Posterior cingulate gyrus (tissue), 11 donors: ENCODE results near the gene SH3PXD2A.
"Not testable (repeated sequence)": the region's sequence is repeated elsewhere in the genome, so short reads cannot be mapped to it uniquely, and the experiment has no call there.

Experiments
- DNase-seq, 10 donors: peaks; one replicate each; pipeline versions ENCODE4 v3.0.0 to v3.0.0-alpha.2; 2020 to 2021; ENCODE audit warnings: mixed read lengths in 3 of 10
- intact Hi-C: fragments of 100-400 bp; cut with DNase I; formaldehyde crosslinking; loops from one replicate; pipeline ENCODE4 v1.15.1; 2023

Gene SH3PXD2A

GRCh38 chr10:103663802-103664201 lies 191.6 kb downstream of the SH3PXD2A start:
- DNase-seq = peak; percentile 70 to 97 (median 82)
- intact Hi-C loops = no loop called here

GRCh38 chr10:103663236-103663635 lies 192.1 kb downstream of the SH3PXD2A start:
- DNase-seq = peak in 1 of 10 donors; percentile 10
- intact Hi-C loops = no loop called here

DNA sequence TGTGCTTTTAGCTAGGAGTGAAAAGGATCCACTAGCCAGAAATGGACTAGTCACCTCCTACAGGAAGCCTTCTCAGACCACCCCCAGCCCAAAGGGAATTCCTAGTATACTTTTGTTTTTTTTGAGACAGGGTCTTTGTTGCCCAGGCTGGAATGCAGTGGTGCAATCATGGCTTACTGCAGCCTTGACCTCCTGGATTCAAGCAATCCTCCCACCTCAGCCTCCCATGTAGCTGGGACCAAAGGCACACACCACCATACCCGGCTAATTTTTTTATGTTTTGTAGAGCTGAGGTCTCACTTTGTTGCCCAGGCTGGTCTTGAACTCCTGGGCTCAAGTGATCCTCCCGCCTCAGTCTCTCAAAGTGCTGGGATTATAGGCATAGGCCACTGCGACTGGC lies 192.7 kb downstream of the SH3PXD2A start:
- intact Hi-C loops = not testable (repeated sequence)
- peak in 1 of 10 donors; percentile 17 for DNase-seq

- intact Hi-C loops = no loop called here
- peak in 4 of 10 donors; percentile 26 to 88 (median 54) for DNase-seq
These were observed 194.0 kb downstream of the SH3PXD2A start for GRCh38 chr10:103661198-103661950.

GRCh38 chr10:103660364-103661197 lies 194.8 kb downstream of the SH3PXD2A start:
- intact Hi-C loops = no loop called here
- peak in 6 of 10 donors; percentile 25 to 90 (median 69) for DNase-seq

DNA sequence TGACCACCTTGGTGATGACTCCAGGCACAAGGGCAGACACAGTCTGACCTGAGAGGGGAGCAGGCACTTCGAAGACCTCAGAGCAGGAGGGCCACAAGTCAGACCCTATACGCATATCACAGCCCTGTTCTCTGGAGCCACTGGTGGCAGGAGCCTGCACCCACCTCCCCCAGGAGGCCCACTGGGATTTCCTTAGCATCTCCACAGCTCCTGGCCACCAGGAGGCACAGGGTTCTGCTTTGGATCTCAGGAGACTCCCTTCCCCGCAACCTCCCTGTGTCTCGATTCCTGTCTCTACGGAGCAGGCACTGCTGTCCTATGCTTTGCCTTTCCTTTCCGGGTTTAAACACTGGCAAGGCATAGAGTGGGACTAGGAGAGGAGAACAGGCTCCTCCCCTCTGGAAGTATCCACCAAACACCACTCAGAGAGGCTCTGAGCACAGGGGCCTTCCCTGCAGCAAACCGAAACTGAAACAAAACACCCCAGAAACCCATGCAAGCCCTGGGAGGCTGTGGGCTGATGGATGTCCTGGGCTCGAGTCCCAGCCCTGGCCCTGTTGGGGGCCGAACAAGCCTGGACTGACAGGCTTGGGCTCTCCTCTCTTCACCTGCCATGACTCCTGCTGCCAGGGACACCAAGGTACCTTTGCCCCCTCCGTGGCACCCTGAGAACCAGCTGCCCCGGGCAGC lies 195.6 kb downstream of the SH3PXD2A start:
- intact Hi-C loops = no loop called here
- DNase-seq = peak in 7 of 10 donors; percentile 45 to 94 (median 61)

GRCh38 chr10:103658049-103658577 lies 197.3 kb downstream of the SH3PXD2A start:
- peak in 1 of 10 donors; percentile 39 for DNase-seq
- intact Hi-C loops = no loop called here

DNA sequence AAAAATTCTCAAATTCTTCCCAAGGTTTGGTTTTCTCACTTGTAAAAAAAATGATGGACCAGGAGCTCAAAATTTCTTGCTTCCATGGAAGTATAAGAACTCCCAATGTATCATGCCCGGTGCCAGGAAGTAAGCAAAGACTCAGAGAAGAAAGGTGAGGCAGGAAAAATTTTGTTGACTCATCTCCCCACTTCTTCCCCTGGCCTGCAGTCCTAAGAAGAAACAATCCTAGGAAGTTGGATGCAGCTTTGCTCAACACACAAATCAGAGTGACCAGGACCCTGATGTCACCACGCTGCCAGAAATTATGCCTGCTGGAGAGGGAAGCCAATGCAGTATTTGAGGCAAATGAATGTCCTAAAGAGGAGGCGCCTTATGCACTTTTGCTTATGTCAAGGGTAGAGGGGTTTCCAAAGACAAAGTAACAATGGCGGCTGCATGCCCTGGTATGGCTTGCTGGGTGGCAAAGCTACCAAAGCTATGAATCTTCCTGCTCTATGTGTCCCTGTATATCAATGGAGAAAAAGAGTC lies 198.2 kb downstream of the SH3PXD2A start:
- intact Hi-C loops = no loop called here
- DNase-seq = peak in 1 of 10 donors; percentile 8

DNA sequence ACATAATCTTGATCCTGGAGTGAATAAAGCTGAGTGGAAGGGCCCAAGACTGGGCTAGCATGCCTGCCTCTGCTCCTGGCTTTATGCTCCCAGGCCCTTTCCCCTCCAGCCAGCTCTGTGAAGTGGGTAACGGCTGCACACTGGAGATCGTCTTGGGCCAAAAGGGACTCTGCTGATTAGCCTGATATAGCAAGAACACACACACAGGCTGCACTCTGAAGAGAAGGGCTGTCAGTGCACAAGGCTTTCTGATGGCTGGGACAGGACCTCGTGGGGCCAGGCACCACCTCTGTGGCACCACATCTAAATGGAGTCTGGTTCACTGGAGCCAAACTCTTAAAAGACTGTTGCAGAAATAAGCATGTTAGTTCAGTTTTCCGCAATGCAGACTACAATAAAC lies 200.5 kb downstream of the SH3PXD2A start:
- intact Hi-C loops = no loop called here
- peak in 3 of 10 donors; percentile 31 to 44 (median 41) for DNase-seq

GRCh38 chr10:103653581-103654037 lies 201.8 kb downstream of the SH3PXD2A start:
- peak in 3 of 10 donors; percentile 52 to 75 (median 62) for DNase-seq
- intact Hi-C loops = no loop called here

- peak in 2 of 10 donors; percentile 66 to 75 for DNase-seq
- intact Hi-C loops = no loop called here
These were observed 202.6 kb downstream of the SH3PXD2A start for GRCh38 chr10:103652599-103653281.

- intact Hi-C loops = no loop called here
- peak in 2 of 10 donors; percentile 67 to 82 for DNase-seq
These were observed 203.4 kb downstream of the SH3PXD2A start for GRCh38 chr10:103651783-103652476.

DNA sequence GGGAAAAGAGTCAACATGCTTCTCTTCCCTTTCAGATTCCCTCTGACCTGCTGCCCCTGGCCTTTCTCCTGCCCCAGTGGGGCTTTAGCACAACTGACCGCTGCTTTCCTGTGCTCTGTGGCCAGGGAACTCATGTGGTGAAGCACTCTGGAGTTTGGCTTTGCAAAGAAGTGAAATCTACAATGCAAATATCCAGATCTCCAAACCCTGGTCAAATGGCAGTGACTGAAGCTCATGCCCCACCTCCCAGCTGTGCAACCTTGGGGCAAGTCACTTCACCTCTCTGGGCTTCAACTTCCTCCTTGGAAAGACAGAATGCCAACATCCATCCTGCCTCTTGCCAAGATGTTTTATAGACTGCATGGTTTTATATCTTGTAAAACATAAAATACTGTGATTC lies 204.0 kb downstream of the SH3PXD2A start:
- DNase-seq = peak in 1 of 10 donors; percentile 26
- intact Hi-C loops = no loop called here

DNA sequence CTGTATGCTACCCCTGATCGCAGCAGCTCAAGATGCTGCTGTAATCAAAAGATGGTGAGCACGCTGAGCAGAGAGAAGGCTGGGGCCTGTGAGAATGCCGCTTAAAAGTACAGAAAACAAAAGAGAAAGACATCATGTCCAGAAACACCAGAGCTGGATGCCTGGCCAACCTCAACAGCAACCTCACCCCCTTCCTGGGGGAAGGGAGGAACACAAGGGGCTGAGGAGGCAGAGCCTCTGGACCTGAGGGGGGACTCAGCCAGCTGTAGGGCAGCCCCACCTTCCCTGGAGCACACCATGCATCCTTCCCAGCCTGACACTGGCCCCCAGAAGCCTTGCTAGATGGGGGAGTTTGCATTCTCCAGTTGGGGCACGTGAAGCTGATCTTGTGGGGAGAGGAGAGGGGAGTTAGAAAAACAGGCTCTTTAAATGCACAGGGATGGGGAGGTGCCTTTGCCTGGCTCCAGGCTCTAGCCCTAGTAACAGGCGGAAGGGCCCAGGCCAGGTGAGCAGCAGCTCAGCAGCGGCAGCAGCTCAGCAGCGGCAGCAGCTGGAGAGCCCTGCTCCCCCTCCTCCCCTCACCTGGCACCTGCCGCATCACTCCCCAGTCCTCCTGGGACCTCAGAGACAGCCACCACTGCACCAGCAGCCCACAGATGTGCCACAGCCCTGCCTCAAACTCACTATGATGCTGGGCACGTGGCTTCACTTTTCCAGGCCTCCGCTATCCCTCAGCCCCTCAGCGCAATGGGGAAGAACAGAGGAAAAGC lies 205.5 kb downstream of the SH3PXD2A start:
- peak in 1 of 10 donors; percentile 52 for DNase-seq
- intact Hi-C loops = no loop called here

- peak in 2 of 10 donors; percentile 21 to 54 for DNase-seq
- intact Hi-C loops = no loop called here
These were observed 206.5 kb downstream of the SH3PXD2A start for GRCh38 chr10:103648636-103649532.

- peak in 1 of 10 donors; percentile 70 for DNase-seq
- intact Hi-C loops = no loop called here
These were observed 207.1 kb downstream of the SH3PXD2A start for GRCh38 chr10:103648251-103648635.

DNA sequence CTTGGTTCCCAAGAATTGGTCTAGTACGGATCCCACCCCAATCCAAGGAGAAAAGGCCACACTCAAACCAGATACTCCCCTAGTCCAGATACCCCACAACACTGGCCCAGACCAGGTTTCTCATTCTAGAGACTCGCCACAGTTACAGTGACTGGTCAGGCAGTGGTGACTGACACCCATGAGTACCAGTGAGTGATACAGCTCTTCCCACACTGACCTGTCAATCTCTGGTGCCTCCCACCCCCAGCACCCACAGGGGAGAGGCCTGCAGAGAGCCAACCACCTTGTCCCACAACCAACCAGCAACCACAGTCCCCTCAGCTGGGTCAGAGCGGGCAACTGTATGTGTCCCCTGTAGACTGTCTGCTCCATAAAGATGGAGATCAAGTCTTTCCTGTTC lies 209.1 kb downstream of the SH3PXD2A start:
- peak in 1 of 10 donors; percentile 29 for DNase-seq
- intact Hi-C loops = no loop called here
